Colonic mucosa (tissue), 4 donors: ENCODE results near the gene SLC25A28. TPM values are rescaled to one million over a fixed set of nuclear protein-coding genes. Genes with fewer than 3 reads are reported as not detected.

Source experiments
- DNase-seq: peaks from one replicate; pipeline ENCODE4 v3.0.0-alpha.2; 2020
- H3K27ac ChIP-seq: fragments of 200-600 bp; one replicate; pipeline ENCODE4 v1.8.0; 2021
- H3K27me3 ChIP-seq: fragments of 200-600 bp; one replicate; pipeline ENCODE4 v1.8.0; 2021
- H3K36me3 ChIP-seq: fragments of 200-600 bp; one replicate; pipeline ENCODE4 v1.8.0; 2021
- H3K4me1 ChIP-seq: fragments of 200-600 bp; one replicate; pipeline ENCODE4 v1.8.0; 2021; ENCODE audit warnings: mild to moderate bottlenecking
- H3K4me3 ChIP-seq: fragments of 200-600 bp; one replicate; pipeline ENCODE4 v1.8.0; 2021
- H3K9ac ChIP-seq, 2 donors: one replicate each; pipeline ENCODE4 v1.7.0; 2013; ENCODE audit warnings: control low read depth in 2 of 2, low read depth in 2 of 2, low read length in 2 of 2
- H3K9me3 ChIP-seq: fragments of 200-600 bp; one replicate; pipeline ENCODE4 v1.8.0; 2021
- intact Hi-C: fragments of 100-400 bp; cut with DNase I; formaldehyde crosslinking; loops from one replicate; pipeline ENCODE4 v1.14.1; 2022
- total RNA-seq, 2 donors: library from RNA; stranded (reverse); fragmentation: NEBNext Ultra II Directional in 1 of 2; extraction: Animal tissue kit (Norgen Biotek cat#: 25700) in 1 of 2; gene quantifications; one replicate each; pipeline ENCODE4 v1.2.1, GENCODE V29; 2021
- TF ChIP-seq, protein P1 (sequence below): fragments of 200-600 bp; IDR thresholded peaks from one replicate; pipeline ENCODE4 v1.8.0; 2022; ENCODE audit warnings: antibody characterized with exemption, mild to moderate bottlenecking
- donor health status: healthy.
- donor health status: DM: no; HTN: no; CAD: no.
- donor health status: DM: no; HTN: no; CAD: no.

SLC25A28 gene
- total RNA-seq, 2 donors from 2014 or later: 29.6 to 38.7 TPM

DNA sequence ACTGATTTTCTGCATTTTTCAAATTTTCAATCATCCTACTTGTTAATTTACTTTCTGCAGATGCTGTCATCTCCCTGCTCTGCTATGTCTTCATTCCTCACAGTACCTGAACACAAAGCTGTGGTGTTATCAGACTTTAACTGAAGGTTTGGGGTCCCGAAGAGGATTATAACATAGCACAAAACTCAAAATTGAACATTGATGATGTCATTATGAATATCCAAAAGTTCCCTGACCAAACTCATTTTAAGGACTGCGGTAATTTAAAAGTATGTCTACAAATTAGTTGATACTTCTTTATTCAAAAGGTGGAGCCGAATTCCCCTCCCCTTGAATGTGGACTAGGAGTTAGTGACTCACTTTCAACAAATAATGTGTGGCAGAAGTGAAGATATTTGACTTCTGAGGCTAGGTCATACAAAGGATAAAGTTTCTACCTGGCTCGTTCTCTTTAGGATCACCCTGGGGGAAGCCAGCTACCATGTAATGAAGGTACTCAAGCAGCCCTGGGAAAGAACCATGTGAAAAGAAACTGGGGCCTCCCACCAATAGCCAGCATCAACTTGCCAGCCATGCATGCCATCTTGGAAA is 32.7 kb upstream of the SLC25A28 start:
- Histone ChIP-seq H3K27me3 (no peaks in the 10 kb centered on the region), H3K4me3 (no peak overlapping the region), H3K27ac (no peak overlapping the region), H3K4me1 (no peaks in the 10 kb centered on the region), H3K36me3 (no peaks in the 10 kb centered on the region), H3K9ac (no peak overlapping the region), H3K9me3 (no peaks in the 10 kb centered on the region)
- TF ChIP-seq, protein P1, sequence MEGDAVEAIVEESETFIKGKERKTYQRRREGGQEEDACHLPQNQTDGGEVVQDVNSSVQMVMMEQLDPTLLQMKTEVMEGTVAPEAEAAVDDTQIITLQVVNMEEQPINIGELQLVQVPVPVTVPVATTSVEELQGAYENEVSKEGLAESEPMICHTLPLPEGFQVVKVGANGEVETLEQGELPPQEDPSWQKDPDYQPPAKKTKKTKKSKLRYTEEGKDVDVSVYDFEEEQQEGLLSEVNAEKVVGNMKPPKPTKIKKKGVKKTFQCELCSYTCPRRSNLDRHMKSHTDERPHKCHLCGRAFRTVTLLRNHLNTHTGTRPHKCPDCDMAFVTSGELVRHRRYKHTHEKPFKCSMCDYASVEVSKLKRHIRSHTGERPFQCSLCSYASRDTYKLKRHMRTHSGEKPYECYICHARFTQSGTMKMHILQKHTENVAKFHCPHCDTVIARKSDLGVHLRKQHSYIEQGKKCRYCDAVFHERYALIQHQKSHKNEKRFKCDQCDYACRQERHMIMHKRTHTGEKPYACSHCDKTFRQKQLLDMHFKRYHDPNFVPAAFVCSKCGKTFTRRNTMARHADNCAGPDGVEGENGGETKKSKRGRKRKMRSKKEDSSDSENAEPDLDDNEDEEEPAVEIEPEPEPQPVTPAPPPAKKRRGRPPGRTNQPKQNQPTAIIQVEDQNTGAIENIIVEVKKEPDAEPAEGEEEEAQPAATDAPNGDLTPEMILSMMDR: no peak
- intact Hi-C loops: no loop called here
- DNase-seq: no peak

DNA sequence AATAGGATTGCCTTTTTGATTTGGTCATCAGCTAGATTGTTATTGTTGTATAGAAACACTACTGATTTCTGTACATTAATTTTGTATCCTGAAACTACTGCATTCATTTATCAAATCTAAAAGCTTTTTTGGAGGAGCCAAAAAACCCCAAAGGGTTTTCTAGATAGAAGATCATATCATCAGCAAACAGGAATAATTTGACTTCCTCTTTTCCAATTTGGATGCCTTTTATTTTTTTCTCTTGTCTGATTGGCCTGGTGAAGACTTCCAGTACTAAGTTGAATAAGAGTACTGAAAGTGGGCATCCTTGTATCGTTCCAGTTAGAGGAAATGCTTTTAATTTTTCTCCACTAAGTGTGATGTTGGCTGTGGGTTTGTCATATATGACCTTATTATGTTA is 28.5 kb upstream of the SLC25A28 start:
- intact Hi-C loops: no loop called here
- Histone ChIP-seq H3K4me3 (no peak overlapping the region), H3K27ac (no peak overlapping the region), H3K36me3 (no peaks in the 10 kb centered on the region), H3K27me3 (no peaks in the 10 kb centered on the region), H3K4me1 (no peaks in the 10 kb centered on the region), H3K9ac (no peak overlapping the region), H3K9me3 (no peaks in the 10 kb centered on the region)
- DNase-seq: no peak
- TF ChIP-seq, protein P1: no peak

DNA sequence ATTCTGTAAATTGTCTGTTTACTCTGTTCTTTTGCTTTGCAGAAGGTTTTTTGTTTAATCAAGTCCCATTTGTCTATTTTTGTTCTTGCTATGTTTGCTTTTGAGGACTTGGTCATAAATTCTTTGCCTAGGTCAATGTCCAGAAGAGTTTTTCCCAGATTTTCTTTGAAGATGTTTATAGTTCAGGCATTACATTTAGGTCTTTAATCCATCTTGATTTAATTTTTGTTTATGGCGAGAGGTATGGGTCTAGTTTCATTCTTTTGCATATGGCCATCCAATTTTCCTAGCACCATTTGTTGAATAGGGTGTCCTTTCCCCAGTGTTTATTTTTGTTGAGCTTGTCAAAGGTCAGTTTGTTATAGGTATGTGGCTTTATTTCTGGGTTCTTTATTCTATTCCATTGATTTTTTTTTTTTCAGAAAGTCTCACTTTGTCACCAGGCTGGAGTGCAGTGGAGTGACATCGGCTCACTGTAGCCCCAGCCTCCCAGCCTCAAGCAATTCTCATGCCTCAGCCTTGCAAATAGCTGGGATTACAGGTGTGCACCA is 27.4 kb upstream of the SLC25A28 start:
- no peak for DNase-seq
- Histone ChIP-seq H3K9ac (no peak overlapping the region), H3K36me3 (no peaks in the 10 kb centered on the region), H3K9me3 (no peaks in the 10 kb centered on the region), H3K27ac (no peak overlapping the region), H3K4me3 (no peak overlapping the region), H3K27me3 (no peaks in the 10 kb centered on the region), H3K4me1 (no peaks in the 10 kb centered on the region)
- intact Hi-C loops: no loop called here
- TF ChIP-seq, protein P1: no peak

DNA sequence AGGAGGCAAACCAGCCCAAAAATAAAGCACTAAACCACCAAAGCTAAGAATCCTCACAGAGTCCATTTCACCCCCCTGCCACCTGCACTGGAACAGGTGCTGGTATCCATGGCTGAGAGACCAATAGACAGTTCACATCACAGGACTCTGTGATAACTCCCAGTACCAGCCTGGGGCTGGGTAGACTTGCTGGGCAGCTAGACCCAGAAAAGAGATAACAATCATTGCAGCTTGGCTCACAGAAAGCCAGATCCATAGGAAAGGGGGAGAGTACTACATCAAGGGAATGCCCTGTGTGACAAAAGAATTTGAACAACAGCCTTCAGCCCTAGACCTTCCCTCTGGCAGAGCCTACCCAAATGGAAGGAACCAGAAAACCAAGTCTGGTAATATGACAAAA is 13.6 kb upstream of the SLC25A28 start:
- DNase-seq: no peak
- TF ChIP-seq, protein P1: no peak
- no peaks in the 10 kb centered on the region for H3K9me3 ChIP-seq
- H3K9ac ChIP-seq: no peak overlapping the region
- intact Hi-C loops: no loop called here
- no peaks in the 10 kb centered on the region for H3K36me3 ChIP-seq
- H3K27me3 ChIP-seq: no peaks in the 10 kb centered on the region
- no peak overlapping the region for H3K27ac ChIP-seq
- no peaks in the 10 kb centered on the region for H3K4me1 ChIP-seq
- no peak overlapping the region for H3K4me3 ChIP-seq

DNA sequence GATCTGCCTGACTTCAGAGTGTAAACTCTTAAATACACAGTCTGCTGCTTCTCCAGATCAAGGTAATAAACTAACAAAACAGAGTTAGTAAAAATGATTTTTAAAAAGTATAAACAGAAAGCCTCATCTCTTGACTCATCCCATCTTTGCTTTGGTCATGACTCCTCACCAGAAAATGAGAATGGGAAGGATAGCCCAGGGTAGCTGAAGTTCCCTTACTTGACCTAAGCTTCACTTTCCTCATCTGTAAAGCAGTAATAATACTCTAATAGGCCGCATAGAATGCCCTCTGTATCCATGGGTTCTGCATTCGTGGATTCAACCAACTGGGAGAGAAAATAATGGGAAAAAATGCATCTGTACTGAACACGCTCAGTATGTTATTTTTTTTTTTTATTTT is 11.3 kb upstream of the SLC25A28 start:
- no peaks in the 10 kb centered on the region for H3K9me3 ChIP-seq
- H3K27ac ChIP-seq: no peak overlapping the region
- no peak overlapping the region for H3K9ac ChIP-seq
- H3K36me3 ChIP-seq: no peaks in the 10 kb centered on the region
- H3K4me1 ChIP-seq: no peaks in the 10 kb centered on the region
- DNase-seq: no peak
- H3K27me3 ChIP-seq: no peaks in the 10 kb centered on the region
- H3K4me3 ChIP-seq: no peak overlapping the region
- TF ChIP-seq, protein P1: no peak
- intact Hi-C loops: loop anchor here (2.0 kb wide), 1 partner anchor 75 kb away; no protein-coding TSS in a partner anchor
